IPS-NIHi7 (cell line): ENCODE measurements around the gene YTHDF1.
A peak's percentile ranks its signal among the peaks of the same experiment; 100 is the strongest.
"Not testable (repeated sequence)": the region's sequence is repeated elsewhere in the genome, so short reads cannot be mapped to it uniquely, and the experiment has no call there.

ENCODE experiments used
- DNase-seq: peaks from one replicate; pipeline ENCODE4 v3.0.0; 2012; ENCODE audit warnings: mixed read lengths; ENCODE audit errors: extremely low spot score

The YTHDF1 gene

DNA sequence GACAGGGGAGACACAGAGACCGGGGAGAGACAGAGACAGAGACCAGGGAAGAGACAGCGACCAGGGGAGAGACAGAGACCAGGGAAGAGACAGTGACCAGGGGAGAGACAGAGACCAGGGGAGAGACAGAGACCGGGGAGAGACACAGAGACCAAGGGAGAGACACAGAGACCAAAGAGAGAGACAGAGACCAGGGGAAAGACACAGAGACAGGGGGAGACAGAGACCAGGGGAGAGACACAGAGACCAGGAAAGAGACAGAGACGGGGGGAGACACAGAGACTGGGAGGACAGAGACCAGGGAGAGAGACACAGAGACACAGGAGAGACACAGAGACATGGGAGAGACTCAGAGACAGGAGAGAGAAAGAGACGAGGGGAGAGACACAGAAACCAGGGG, 43.9 kb downstream of the YTHDF1 start:
- no peak for DNase-seq

GRCh38 chr20:63169681-63170080, 46.2 kb downstream of the YTHDF1 start:
- DNase-seq: no peak

DNA sequence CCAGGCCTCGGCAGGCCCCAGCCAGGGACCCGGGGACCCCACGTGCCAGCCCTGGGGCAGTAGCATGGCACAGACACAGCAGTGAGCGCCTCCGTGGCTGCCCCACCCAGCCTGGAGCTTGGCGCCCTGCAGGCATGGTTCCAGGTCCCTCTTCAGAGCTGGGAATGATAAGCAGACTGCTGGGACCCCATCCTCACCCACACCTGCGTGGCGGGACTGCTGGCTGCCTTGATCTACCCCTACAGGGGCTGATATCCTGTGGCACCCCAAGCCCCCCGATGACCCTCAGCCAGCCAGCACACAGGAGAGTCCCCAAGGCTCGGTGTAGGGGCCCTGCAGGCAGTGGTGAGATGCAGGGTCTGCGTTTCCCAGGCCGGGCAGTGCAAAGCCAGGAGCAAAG, 47.1 kb downstream of the YTHDF1 start:
- DNase-seq: no peak

DNA sequence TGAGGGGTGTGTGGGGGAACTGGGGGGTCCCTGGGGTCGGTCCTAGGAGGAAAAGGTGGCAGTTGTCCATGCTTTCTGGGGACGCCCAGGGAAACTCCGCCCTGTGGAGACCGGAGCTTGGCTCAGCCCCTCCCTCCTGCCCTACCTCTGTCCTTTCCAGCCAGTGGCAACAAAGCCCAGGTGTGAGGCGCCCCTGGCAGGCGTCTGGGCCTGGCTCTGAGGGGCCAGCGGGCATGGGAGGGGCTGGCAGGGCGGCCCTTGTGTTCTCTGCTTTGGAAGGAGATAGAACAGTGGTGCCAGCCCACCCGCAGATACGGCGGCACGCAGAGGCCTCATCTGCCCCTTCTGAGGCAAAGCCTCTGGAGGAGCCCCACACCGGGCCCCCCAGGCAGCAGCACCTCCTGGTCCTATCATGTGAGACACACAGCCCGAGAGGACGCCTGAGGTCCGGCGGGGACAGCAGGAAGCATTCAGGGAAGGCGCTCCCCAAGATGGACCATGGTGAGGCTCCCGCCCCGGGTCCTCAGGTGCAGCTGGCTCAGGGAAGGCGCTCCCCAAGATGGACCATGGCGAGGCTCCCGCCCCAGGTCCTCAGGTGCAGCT, 47.9 kb downstream of the YTHDF1 start:
- peak; percentile 67 for DNase-seq

- DNase-seq: peak; percentile 49
Measured at GRCh38 chr20:63167026-63167917, 48.7 kb downstream of the YTHDF1 start.

DNA sequence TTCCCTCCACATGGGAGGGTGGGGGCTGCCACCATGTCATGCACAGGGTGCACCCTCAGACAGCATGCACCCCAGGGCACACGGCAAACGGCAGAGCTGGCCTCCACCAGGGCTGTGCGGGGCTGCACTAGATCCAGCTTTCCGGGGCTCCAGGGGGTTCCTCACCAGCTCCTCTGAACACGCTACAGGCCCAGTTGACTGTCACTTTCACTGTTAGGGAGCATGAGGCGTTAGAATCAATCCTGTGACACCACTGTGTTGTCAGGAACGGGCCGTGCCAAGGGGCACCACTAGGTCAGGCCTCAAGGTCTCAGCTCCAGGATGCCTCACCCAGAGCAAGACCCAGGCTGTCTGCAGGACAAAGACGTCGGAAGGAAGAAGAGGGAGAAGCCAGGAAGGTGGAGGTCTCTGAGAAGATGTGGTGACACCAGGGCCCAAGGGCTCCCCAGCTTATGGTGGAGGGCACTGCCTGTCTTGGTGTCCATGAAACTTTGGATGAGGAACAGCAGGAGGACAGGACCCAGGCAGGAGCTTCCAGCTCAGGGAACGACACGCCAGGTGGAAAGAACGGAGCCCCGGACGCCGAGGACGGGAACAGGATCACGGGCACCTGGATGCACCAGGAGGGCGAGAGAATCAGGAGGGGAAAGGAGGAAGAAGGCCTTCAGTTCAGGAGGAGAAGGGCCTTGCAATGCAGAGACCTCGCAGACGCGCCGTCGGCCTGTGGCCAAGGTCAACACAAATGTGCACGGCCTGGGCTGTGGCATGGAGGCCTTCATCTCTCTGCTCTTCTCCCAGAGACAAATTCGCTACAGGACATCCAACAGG, 49.5 kb downstream of the YTHDF1 start:
- no peak for DNase-seq

- DNase-seq: no peak
Measured at GRCh38 chr20:63165356-63166192, 50.4 kb downstream of the YTHDF1 start.

DNA sequence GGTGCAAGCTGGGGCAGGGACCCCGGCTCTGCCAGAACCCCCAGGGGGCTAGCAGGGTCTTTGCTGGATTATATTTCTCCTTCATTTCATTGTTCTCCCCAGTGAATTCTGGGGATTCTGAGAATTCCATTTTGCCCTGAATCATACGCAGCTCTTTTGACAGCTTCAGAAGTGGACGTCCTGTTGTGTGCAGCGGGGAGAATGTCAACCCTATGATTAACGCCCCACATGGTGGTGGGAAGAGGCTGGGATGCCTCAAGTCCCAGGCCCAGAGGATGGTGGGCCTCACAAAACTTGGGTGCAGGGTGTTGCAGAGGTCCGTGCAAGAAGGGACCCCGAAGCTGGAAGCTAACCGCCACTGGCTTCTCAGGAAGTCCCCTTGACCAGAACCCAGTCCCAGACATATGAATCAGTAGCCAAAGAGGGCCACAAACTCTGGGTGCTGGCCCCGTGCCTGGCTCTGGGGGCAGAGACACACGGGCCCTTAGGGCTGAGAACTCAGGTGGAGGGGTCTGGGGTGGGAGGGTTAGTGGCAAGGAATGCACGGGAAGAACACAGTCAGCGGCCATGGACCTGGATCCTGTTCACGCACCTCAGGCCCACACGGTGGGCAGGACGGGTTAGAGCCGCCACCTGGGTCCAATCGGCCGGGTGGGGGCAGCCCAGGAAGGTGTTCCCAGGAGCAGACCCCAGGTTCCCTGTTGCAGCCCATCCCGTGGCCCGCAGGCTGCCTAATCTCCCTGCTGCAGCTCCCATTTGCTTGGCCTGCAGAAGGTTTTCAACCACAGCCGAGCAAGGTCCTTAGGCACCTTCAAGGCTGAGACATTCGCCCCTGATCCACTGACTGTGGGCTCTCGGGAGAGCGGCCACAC, 51.2 kb downstream of the YTHDF1 start:
- no peak for DNase-seq

GRCh38 chr20:63163596-63164483, 52.1 kb downstream of the YTHDF1 start:
- no peak for DNase-seq

GRCh38 chr20:63163171-63163570, 52.8 kb downstream of the YTHDF1 start:
- no peak for DNase-seq

GRCh38 chr20:63162206-63162795, 53.6 kb downstream of the YTHDF1 start:
- DNase-seq: no peak

DNA sequence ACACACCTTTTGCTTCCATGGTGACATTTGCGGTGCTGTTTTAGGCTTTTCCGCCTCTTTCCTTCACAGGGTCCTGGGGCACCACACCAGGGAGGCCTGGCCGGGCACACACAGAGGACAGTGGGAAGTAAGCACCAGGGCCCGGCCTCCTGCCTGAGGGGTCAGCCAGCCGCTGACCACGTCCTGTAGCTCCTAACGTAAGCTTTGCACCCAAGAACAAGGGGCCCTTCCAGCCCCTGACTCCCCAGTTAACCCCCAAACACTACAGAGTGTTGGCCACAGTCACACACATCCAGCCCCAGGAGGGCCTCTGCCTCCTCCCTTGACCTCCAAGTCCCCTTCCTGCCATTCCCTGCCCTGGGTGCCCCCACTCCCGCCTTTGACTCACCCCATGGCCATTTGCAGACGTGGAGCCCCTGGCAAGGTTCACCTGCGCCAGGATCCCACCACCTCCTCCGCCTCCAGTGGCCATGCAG, 54.7 kb downstream of the YTHDF1 start:
- no peak for DNase-seq

- DNase-seq: no peak
Measured at GRCh38 chr20:63160641-63161175, 55.2 kb downstream of the YTHDF1 start.

- no peak for DNase-seq
Measured at GRCh38 chr20:63159826-63160640, 55.9 kb downstream of the YTHDF1 start.

GRCh38 chr20:63159251-63159650, 56.7 kb downstream of the YTHDF1 start:
- DNase-seq: not testable (repeated sequence)

DNA sequence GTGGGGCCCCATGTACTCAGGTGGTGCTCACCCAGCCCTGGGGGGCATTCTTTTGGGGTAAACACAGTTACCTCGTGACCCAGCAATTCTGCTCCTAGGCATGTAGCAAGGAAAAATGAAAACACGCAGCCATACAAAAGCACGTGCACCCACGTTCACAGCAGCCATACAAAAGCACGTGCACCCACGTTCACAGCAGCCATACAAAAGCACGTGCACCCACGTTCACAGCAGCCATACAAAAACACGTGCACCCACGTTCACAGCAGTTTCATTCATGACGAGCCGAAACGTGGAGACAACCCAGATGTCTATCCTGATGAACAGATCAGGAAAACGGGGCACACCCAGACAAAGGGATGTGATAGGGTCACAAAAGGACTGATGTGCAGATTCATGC, 57.1 kb downstream of the YTHDF1 start:
- no peak for DNase-seq

DNA sequence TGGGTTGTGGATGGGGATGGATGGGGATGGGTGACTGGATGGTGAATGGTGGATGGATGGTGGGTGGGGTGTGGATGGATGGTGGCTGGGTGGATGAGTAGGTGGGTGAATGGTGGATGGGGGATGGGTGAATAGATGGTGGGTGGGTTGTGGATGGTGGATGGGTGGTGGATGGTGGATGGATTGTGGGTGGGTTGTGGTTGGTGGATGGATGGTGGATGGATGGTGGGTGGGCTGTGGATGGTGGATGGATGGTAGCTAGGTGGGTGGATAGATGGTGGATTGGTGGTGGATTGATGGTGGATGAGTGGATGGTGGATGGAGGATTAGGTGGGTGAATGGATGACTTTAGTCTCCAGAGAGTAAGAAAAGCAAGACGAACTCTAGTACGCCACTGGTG, 57.6 kb downstream of the YTHDF1 start:
- DNase-seq: no peak

DNA sequence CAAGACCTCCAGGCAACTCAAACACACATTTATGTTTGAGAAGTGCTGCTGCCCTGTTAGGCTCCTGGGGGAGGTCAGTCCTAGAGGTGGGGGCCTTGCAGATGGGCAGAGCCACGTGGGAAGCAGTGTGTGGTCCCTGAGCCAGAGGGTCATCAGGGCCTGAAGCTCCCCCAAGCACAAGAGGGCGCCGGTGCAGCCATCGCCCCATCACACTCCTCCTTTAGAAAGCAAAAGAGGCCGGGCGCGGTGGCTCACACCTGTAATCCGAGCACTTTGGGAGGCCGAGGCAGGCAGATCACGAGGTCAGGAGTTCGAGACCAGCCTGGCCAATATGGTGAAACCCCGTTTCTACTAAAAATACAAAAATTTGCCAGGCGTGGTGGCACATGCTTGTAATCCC, 58.5 kb downstream of the YTHDF1 start:
- DNase-seq: not testable (repeated sequence)
